Neural cell (in vitro differentiated cells): Measurements from ENCODE around the gene ACAA2. TPM values are rescaled to one million over a fixed set of nuclear protein-coding genes. Genes with fewer than 3 reads are reported as not detected.
A peak's percentile ranks its signal among the peaks of the same experiment; 100 is the strongest.

Experiments
- H2AFZ ChIP-seq: fragments of 200-600, 300-800 bp; sonication (generic), shearing (Covaris generic); 2 replicates; pipeline ENCODE4 v1.6.0; 2014; ENCODE audit warnings: low read depth, mild to moderate bottlenecking, antibody characterized with exemption, low read length, moderate library complexity
- H3F3A ChIP-seq: fragments of 200-600 bp; shearing (Covaris generic); 2 replicates; pipeline ENCODE4 v1.6.1; 2016; ENCODE audit warnings: mild to moderate bottlenecking, moderate library complexity, mixed read lengths, antibody characterized with exemption, low read length; ENCODE audit not compliant: insufficient read depth, poor library complexity, severe bottlenecking
- H3K27ac ChIP-seq: fragments of 200-600, 300-800 bp; sonication (generic), shearing (Covaris generic); 2 replicates; pipeline ENCODE4 v1.5.1; 2014; ENCODE audit warnings: mild to moderate bottlenecking, low read length, moderate library complexity
- H3K27me3 ChIP-seq: fragments of 300-800, 200-600 bp; sonication (generic), shearing (Covaris generic); 2 replicates; pipeline ENCODE4 v1.6.0; 2014; ENCODE audit warnings: mild to moderate bottlenecking, low read depth, low read length, moderate library complexity; ENCODE audit not compliant: insufficient read depth
- H3K36me3 ChIP-seq: fragments of 300-800, 200-600 bp; sonication (generic), shearing (Covaris generic); 2 replicates; pipeline ENCODE4 v1.5.1; 2014; ENCODE audit warnings: mild to moderate bottlenecking, antibody characterized with exemption, low read length, moderate library complexity; ENCODE audit not compliant: insufficient read depth
- H3K4me2 ChIP-seq: fragments of 300-800, 200-600 bp; sonication (generic), shearing (Covaris generic); 2 replicates; pipeline ENCODE4 v1.6.0; 2014; ENCODE audit warnings: mild to moderate bottlenecking, low read length
- H3K4me3 ChIP-seq: fragments of 300-800, 200-600 bp; sonication (generic), shearing (Covaris generic); 2 replicates; pipeline ENCODE4 v1.5.1; 2014; ENCODE audit warnings: mild to moderate bottlenecking, low read length, moderate library complexity
- H3K79me2 ChIP-seq: fragments of 200-600 bp; shearing (Covaris generic); replicated peaks from 2 replicates; pipeline ENCODE4 v1.6.0; 2014; ENCODE audit warnings: mild to moderate bottlenecking, low read length, moderate library complexity; ENCODE audit not compliant: insufficient read depth
- H3K9ac ChIP-seq: fragments of 300-800, 200-600 bp; sonication (generic), shearing (Covaris generic); 2 replicates; pipeline ENCODE4 v1.6.1; 2016; ENCODE audit warnings: mild to moderate bottlenecking, low read length, mixed read lengths
- H3K9me2 ChIP-seq: fragments of 200-600 bp; shearing (Covaris generic); 2 replicates; pipeline ENCODE4 v1.6.1; 2016; ENCODE audit warnings: mild to moderate bottlenecking, low read length, mixed read lengths; ENCODE audit not compliant: insufficient read depth
- H3K9me3 ChIP-seq: fragments of 200-600, 300-800 bp; sonication (generic), shearing (Covaris generic); 2 replicates; pipeline ENCODE4 v1.6.1; 2016; ENCODE audit warnings: mild to moderate bottlenecking, mixed run types, low read length, moderate library complexity, mixed read lengths
- H4K20me1 ChIP-seq: fragments of 200-600 bp; shearing (Covaris generic); 2 replicates; pipeline ENCODE4 v1.6.1; 2016; ENCODE audit warnings: mild to moderate bottlenecking, mixed run types; ENCODE audit not compliant: insufficient read depth
- CTCF ChIP-seq: fragments of 450-650 bp; IDR thresholded peaks from 2 replicates; pipeline ENCODE4 v1.5.1; 2014; ENCODE audit warnings: antibody characterized with exemption, mild to moderate bottlenecking, moderate library complexity; ENCODE audit not compliant: poor library complexity, severe bottlenecking
- EP300 ChIP-seq: fragments of 450-650 bp; conservative IDR thresholded peaks from 2 replicates; pipeline ENCODE4 v1.6.1; 2014; ENCODE audit warnings: antibody characterized with exemption, mild to moderate bottlenecking, moderate library complexity; ENCODE audit not compliant: poor library complexity, severe bottlenecking
- EZH2 ChIP-seq: fragments of 200-600, 300-800 bp; shearing (Covaris generic), sonication (generic); IDR thresholded peaks from 2 replicates; pipeline ENCODE4 v1.6.1; 2014; ENCODE audit warnings: antibody characterized with exemption, low read length, borderline replicate concordance, mild to moderate bottlenecking; ENCODE audit not compliant: insufficient read depth, poor library complexity, severe bottlenecking
- MXI1 ChIP-seq: fragments of 450-650 bp; conservative IDR thresholded peaks from 2 replicates; pipeline ENCODE4 v1.6.1; 2014; ENCODE audit warnings: antibody characterized with exemption, mild to moderate bottlenecking; ENCODE audit not compliant: poor library complexity, severe bottlenecking
- POLR2AphosphoS5 ChIP-seq: IDR thresholded peaks from 2 replicates; pipeline ENCODE4 v1.6.1; 2012
- RAD21 ChIP-seq: fragments of 450-650 bp; conservative IDR thresholded peaks from 2 replicates; pipeline ENCODE4 v1.6.1; 2014; ENCODE audit warnings: antibody characterized with exemption, mild to moderate bottlenecking, moderate library complexity
- REST ChIP-seq: IDR thresholded peaks from 2 replicates; pipeline ENCODE4 v1.6.1; 2012; ENCODE audit warnings: borderline replicate concordance
- SMC3 ChIP-seq: fragments of 450-650 bp; conservative IDR thresholded peaks from 2 replicates; pipeline ENCODE4 v1.6.1; 2014; ENCODE audit warnings: antibody characterized with exemption, mild to moderate bottlenecking, moderate library complexity; ENCODE audit not compliant: poor library complexity
- TAF1 ChIP-seq: IDR thresholded peaks from 2 replicates; pipeline ENCODE4 v1.6.1; 2012; ENCODE audit warnings: low read depth
- polyA plus RNA-seq: library from polyadenylated mRNA; depleted of rRNA; stranded (reverse); fragments of >200 nt; gene quantifications from 2 replicates; pipeline ENCODE4 v1.2.3, GENCODE V29; 2014

ACAA2 gene
- polyA plus RNA-seq, 1 donor from 2014 or later = 6.3 TPM

- TF ChIP-seq RAD21 (peak; percentile 49), EZH2 (no peak), CTCF (peak; percentile 62), REST (no peak), EP300 (no peak), TAF1 (no peak), MXI1 (no peak), SMC3 (peak; percentile 62), POLR2AphosphoS5 (no peak)
- no peaks in the 10 kb centered on the region for H3K9me2 ChIP-seq
- no peaks in the 10 kb centered on the region for H3F3A ChIP-seq
- no peaks in the 10 kb centered on the region for H3K79me2 ChIP-seq
- H3K36me3 ChIP-seq = no peaks in the 10 kb centered on the region
- H2AFZ ChIP-seq = no peak overlapping the region
- H3K4me2 ChIP-seq = no peak overlapping the region
- no peak overlapping the region for H3K27ac ChIP-seq
- no peak overlapping the region for H3K9ac ChIP-seq
- no peaks in the 10 kb centered on the region for H3K27me3 ChIP-seq
- no peaks in the 10 kb centered on the region for H4K20me1 ChIP-seq
- no peaks in the 10 kb centered on the region for H3K9me3 ChIP-seq
- H3K4me3 ChIP-seq = no peak overlapping the region
Observed at GRCh38 chr18:49861659-49862058, 48.3 kb upstream of the ACAA2 start.

- H3K4me2 ChIP-seq = no peak overlapping the region
- no peaks in the 10 kb centered on the region for H4K20me1 ChIP-seq
- no peaks in the 10 kb centered on the region for H3K27me3 ChIP-seq
- H3K4me3 ChIP-seq = no peak overlapping the region
- H3K9me3 ChIP-seq = no peaks in the 10 kb centered on the region
- no peaks in the 10 kb centered on the region for H3K9me2 ChIP-seq
- TF ChIP-seq TAF1 (no peak), REST (no peak), CTCF (no peak), RAD21 (no peak), EP300 (no peak), EZH2 (no peak), POLR2AphosphoS5 (no peak), SMC3 (no peak), MXI1 (no peak)
- no peak overlapping the region for H3K27ac ChIP-seq
- no peaks in the 10 kb centered on the region for H3K79me2 ChIP-seq
- no peaks in the 10 kb centered on the region for H3F3A ChIP-seq
- no peak overlapping the region for H3K9ac ChIP-seq
- no peaks in the 10 kb centered on the region for H3K36me3 ChIP-seq
- no peak overlapping the region for H2AFZ ChIP-seq
Observed at GRCh38 chr18:49859725-49860124, 46.4 kb upstream of the ACAA2 start.
